Gastrocnemius medialis (tissue), 4 donors: ENCODE results near the gene KCTD7.

Experiments used
- CTCF ChIP-seq, 5 experiments: fragments of 450-650 bp in 3 of 5; fragments of 200-600 bp in 2 of 5; sonication (generic) in 2 of 5; IDR thresholded peaks in 4 of 5; conservative IDR thresholded peaks in 1 of 5; 1 replicate in 4 of 5; 2 replicates in 1 of 5; pipeline ENCODE4 v1.5.1; 2016 to 2019; ENCODE audit warnings: antibody characterized with exemption in 5 of 5, mild to moderate bottlenecking in 3 of 5, moderate library complexity in 3 of 5
- POLR2A ChIP-seq, 2 donors: fragments of 450-650 bp; IDR thresholded peaks; one replicate each; pipeline ENCODE4 v1.6.1; 2017; ENCODE audit warnings: antibody characterized with exemption in 2 of 2, mild to moderate bottlenecking in 2 of 2, moderate library complexity in 2 of 2

DNA sequence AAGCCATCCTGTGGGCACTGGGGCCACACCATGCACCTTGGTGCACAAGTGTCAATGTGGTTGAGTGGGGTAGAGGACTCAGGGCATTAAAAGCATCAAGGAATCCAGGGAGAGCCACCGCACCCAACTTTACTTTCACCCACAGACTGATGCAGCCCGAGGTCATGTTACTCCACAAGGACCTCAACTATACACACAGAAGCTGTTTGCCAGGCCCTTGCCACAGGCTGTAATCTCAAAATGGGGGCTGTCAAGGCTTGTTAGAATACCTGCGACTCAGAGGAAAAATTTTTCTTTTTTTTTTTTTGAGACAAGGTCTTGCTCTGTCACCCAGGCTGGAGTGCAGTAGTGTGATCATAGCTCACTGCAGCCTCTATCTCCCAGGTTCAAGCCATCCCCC is 26.5 kb upstream of the KCTD7 start:
- TF ChIP-seq CTCF (IDR thresholded peaks at IDR 0.05 in 4 of 5, conservative IDR thresholded peaks at IDR 0.05 in 1 of 5) (no peak), POLR2A (IDR thresholded peaks at IDR 0.05) (no peak)
